IPS-15b (cell line): ENCODE results near the gene BPIFA2.

Experiments
- H3K27me3 ChIP-seq: one replicate; pipeline ENCODE4 v1.6.1; 2013; ENCODE audit warnings: low read length; ENCODE audit not compliant: control insufficient read depth, insufficient read depth
- H3K36me3 ChIP-seq: one replicate; pipeline ENCODE4 v1.6.1; 2013; ENCODE audit warnings: low read length; ENCODE audit not compliant: control insufficient read depth, insufficient read depth
- H3K4me1 ChIP-seq: one replicate; pipeline ENCODE4 v1.6.1; 2013; ENCODE audit warnings: mild to moderate bottlenecking, low read length; ENCODE audit not compliant: control insufficient read depth, insufficient read depth
- H3K4me3 ChIP-seq: one replicate; pipeline ENCODE4 v1.5.1; 2013; ENCODE audit warnings: low read depth, low read length
- H3K9ac ChIP-seq: one replicate; pipeline ENCODE4 v1.6.1; 2013; ENCODE audit warnings: low read depth, mild to moderate bottlenecking, low read length
- H3K9me3 ChIP-seq: one replicate; pipeline ENCODE4 v1.6.1; 2013; ENCODE audit warnings: mild to moderate bottlenecking, low read length; ENCODE audit not compliant: control insufficient read depth, insufficient read depth

The BPIFA2 gene

GRCh38 chr20:33133373-33133941, 34.5 kb upstream of the BPIFA2 start:
- Histone ChIP-seq H3K4me3 (no peak overlapping the region), H3K27me3 (no peaks in the 10 kb centered on the region), H3K4me1 (peaks cover 2% of the 10 kb centered on the region), H3K36me3 (no peaks in the 10 kb centered on the region), H3K9me3 (no peaks in the 10 kb centered on the region), H3K9ac (no peak overlapping the region)

- Histone ChIP-seq H3K4me1 (peaks cover 2% of the 10 kb centered on the region), H3K4me3 (no peak overlapping the region), H3K9ac (no peak overlapping the region), H3K36me3 (no peaks in the 10 kb centered on the region), H3K9me3 (no peaks in the 10 kb centered on the region), H3K27me3 (no peaks in the 10 kb centered on the region)
Observed at GRCh38 chr20:33137195-33137594, 30.8 kb upstream of the BPIFA2 start.

GRCh38 chr20:33139467-33139866, 28.5 kb upstream of the BPIFA2 start:
- Histone ChIP-seq H3K27me3 (no peaks in the 10 kb centered on the region), H3K9me3 (no peaks in the 10 kb centered on the region), H3K36me3 (no peaks in the 10 kb centered on the region), H3K4me3 (no peak overlapping the region), H3K4me1 (no peaks in the 10 kb centered on the region), H3K9ac (no peak overlapping the region)

- Histone ChIP-seq H3K4me1 (no peaks in the 10 kb centered on the region), H3K9me3 (no peaks in the 10 kb centered on the region), H3K9ac (no peak overlapping the region), H3K36me3 (no peaks in the 10 kb centered on the region), H3K27me3 (peaks cover 2% of the 10 kb centered on the region), H3K4me3 (no peak overlapping the region)
Observed at GRCh38 chr20:33145521-33145920, 22.4 kb upstream of the BPIFA2 start.

- Histone ChIP-seq H3K4me1 (no peaks in the 10 kb centered on the region), H3K4me3 (no peak overlapping the region)
Observed at GRCh38 chr20:33147299-33147698, 20.7 kb upstream of the BPIFA2 start.

GRCh38 chr20:33148040-33148439, 19.9 kb upstream of the BPIFA2 start:
- peaks cover 3% of the 10 kb centered on the region for H3K27me3 ChIP-seq
- no peaks in the 10 kb centered on the region for H3K4me1 ChIP-seq

More at GRCh38 chr20:33147299-33147698, 20.7 kb upstream of the BPIFA2 start:
- Histone ChIP-seq H3K9me3 (no peaks in the 10 kb centered on the region), H3K9ac (no peak overlapping the region), H3K36me3 (no peaks in the 10 kb centered on the region), H3K27me3 (peaks cover 3% of the 10 kb centered on the region)

GRCh38 chr20:33154252-33154651, 13.7 kb upstream of the BPIFA2 start:
- H3K4me3 ChIP-seq, result no peak overlapping the region
- no peaks in the 10 kb centered on the region for H3K36me3 ChIP-seq
- H3K9me3 ChIP-seq, result no peaks in the 10 kb centered on the region
- H3K9ac ChIP-seq, result no peak overlapping the region
- H3K4me1 ChIP-seq, result no peaks in the 10 kb centered on the region
- peaks cover 3% of the 10 kb centered on the region for H3K27me3 ChIP-seq

More at GRCh38 chr20:33148040-33148439, 19.9 kb upstream of the BPIFA2 start:
- H3K36me3 ChIP-seq, result no peaks in the 10 kb centered on the region
- no peak overlapping the region for H3K4me3 ChIP-seq
- H3K9me3 ChIP-seq, result no peaks in the 10 kb centered on the region
- H3K9ac ChIP-seq, result no peak overlapping the region

GRCh38 chr20:33158637-33159385, 9.1 kb upstream of the BPIFA2 start:
- Histone ChIP-seq H3K9me3 (no peaks in the 10 kb centered on the region), H3K9ac (no peak overlapping the region), H3K4me1 (no peaks in the 10 kb centered on the region), H3K27me3 (no peaks in the 10 kb centered on the region), H3K4me3 (no peak overlapping the region), H3K36me3 (no peaks in the 10 kb centered on the region)

GRCh38 chr20:33159713-33160112, 8.2 kb upstream of the BPIFA2 start:
- Histone ChIP-seq H3K9ac (no peak overlapping the region), H3K9me3 (no peaks in the 10 kb centered on the region), H3K36me3 (no peaks in the 10 kb centered on the region), H3K27me3 (no peaks in the 10 kb centered on the region), H3K4me1 (no peaks in the 10 kb centered on the region), H3K4me3 (no peak overlapping the region)

- Histone ChIP-seq H3K4me1 (no peaks in the 10 kb centered on the region), H3K4me3 (no peak overlapping the region), H3K27me3 (no peaks in the 10 kb centered on the region), H3K9me3 (no peaks in the 10 kb centered on the region), H3K9ac (no peak overlapping the region), H3K36me3 (no peaks in the 10 kb centered on the region)
Observed at GRCh38 chr20:33160681-33161080, 7.3 kb upstream of the BPIFA2 start.

- H3K27me3 ChIP-seq, result no peaks in the 10 kb centered on the region
Observed at GRCh38 chr20:33162313-33162712, 5.6 kb upstream of the BPIFA2 start.

GRCh38 chr20:33162753-33163152, 5.2 kb upstream of the BPIFA2 start:
- Histone ChIP-seq H3K9ac (no peak overlapping the region), H3K36me3 (no peaks in the 10 kb centered on the region), H3K4me3 (no peak overlapping the region), H3K27me3 (no peaks in the 10 kb centered on the region), H3K4me1 (no peaks in the 10 kb centered on the region), H3K9me3 (no peaks in the 10 kb centered on the region)

More at GRCh38 chr20:33162313-33162712, 5.6 kb upstream of the BPIFA2 start:
- Histone ChIP-seq H3K4me1 (no peaks in the 10 kb centered on the region), H3K4me3 (no peak overlapping the region), H3K9me3 (no peaks in the 10 kb centered on the region), H3K9ac (no peak overlapping the region), H3K36me3 (no peaks in the 10 kb centered on the region)
